ENCODE data around the gene NPAS3.

NPAS3 gene

GRCh38 chr14:33786091-33786825, 847.6 kb downstream of the NPAS3 start:
- Histone ChIP-seq H3K36me3 (ENCODE audit: insufficient read depth, low read length) (no peaks in the 10 kb centered on the region), H3K4me2 (ENCODE audit: insufficient read depth, low read length) (no peak overlapping the region), H3K9ac (ENCODE audit: low read depth, low read length) (no peak overlapping the region), H3K9me3 (ENCODE audit: insufficient read depth, low read length, severe bottlenecking) (no peaks in the 10 kb centered on the region), H4K20me1 (ENCODE audit: insufficient read depth, low read length) (no peaks in the 10 kb centered on the region), H3K79me2 (ENCODE audit: insufficient read depth, low read length) (no peaks in the 10 kb centered on the region), H2AFZ (ENCODE audit: low read depth, low read length) (no peak overlapping the region), H3K4me3 (ENCODE audit: low read depth in 1 of 2, low read length in 2 of 2) (no peak overlapping the region), H3K4me1 (ENCODE audit: insufficient read depth, low read length) (no peaks in the 10 kb centered on the region), H3K27me3 (ENCODE audit: insufficient read depth, low read length, poor library complexity) (peaks cover 18% of the 10 kb centered on the region), H3K27ac (ENCODE audit: low read length) (no peak overlapping the region)
- DNase-seq (no peak), ATAC-seq (ENCODE audit: insufficient read depth, low read depth) (no peak)
- TF ChIP-seq CTCF (IDR thresholded peaks at IDR 0.05; ENCODE audit: borderline replicate concordance, extremely low read depth, low read length, poor library complexity, severe bottlenecking): no peak
- TF ChIP-seq EZH2 (IDR thresholded peaks at IDR 0.05; ENCODE audit: borderline replicate concordance, low read depth, low read length, severe bottlenecking): no peak

DNA sequence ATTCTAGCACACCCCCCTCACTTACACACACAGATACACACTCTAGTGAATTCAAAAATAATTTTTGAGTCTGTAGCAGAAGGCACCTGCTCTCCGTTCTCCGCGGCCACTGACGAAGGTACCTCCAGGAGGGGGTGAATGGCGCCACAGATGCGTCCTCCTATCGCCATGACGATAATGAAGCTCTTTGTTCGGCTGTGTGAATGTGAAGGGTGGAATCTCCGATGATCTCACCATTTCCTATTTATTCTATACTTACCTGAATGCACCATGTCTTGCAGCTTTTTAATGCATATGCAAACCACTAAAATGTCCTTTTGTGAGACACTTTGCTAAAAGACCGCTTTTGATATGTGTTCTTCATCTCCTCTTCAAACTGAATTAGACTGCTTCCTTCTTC, 849.5 kb downstream of the NPAS3 start:
- TF ChIP-seq EZH2 (IDR thresholded peaks at IDR 0.05; ENCODE audit: borderline replicate concordance, low read depth, low read length, severe bottlenecking) (no peak), CTCF (IDR thresholded peaks at IDR 0.05; ENCODE audit: borderline replicate concordance, extremely low read depth, low read length, poor library complexity, severe bottlenecking) (no peak)
- Histone ChIP-seq H2AFZ (ENCODE audit: low read depth, low read length) (no peak overlapping the region), H3K9me3 (ENCODE audit: insufficient read depth, low read length, severe bottlenecking) (no peaks in the 10 kb centered on the region), H3K27me3 (ENCODE audit: insufficient read depth, low read length, poor library complexity) (peaks cover 18% of the 10 kb centered on the region), H3K36me3 (ENCODE audit: insufficient read depth, low read length) (no peaks in the 10 kb centered on the region), H3K27ac (ENCODE audit: low read length) (no peak overlapping the region), H3K79me2 (ENCODE audit: insufficient read depth, low read length) (no peaks in the 10 kb centered on the region), H3K4me1 (ENCODE audit: insufficient read depth, low read length) (no peaks in the 10 kb centered on the region), H3K4me3 (ENCODE audit: low read depth in 1 of 2, low read length in 2 of 2) (no peak overlapping the region), H3K9ac (ENCODE audit: low read depth, low read length) (no peak overlapping the region), H4K20me1 (ENCODE audit: insufficient read depth, low read length) (no peaks in the 10 kb centered on the region), H3K4me2 (ENCODE audit: insufficient read depth, low read length) (no peak overlapping the region)
- ATAC-seq (ENCODE audit: insufficient read depth, low read depth) (no peak), DNase-seq (no peak)

GRCh38 chr14:33790996-33791395, 852.3 kb downstream of the NPAS3 start:
- Histone ChIP-seq H3K27ac (ENCODE audit: low read length) (no peak overlapping the region), H3K9me3 (ENCODE audit: insufficient read depth, low read length, severe bottlenecking) (no peaks in the 10 kb centered on the region), H3K79me2 (ENCODE audit: insufficient read depth, low read length) (no peaks in the 10 kb centered on the region), H3K4me1 (ENCODE audit: insufficient read depth, low read length) (no peaks in the 10 kb centered on the region), H2AFZ (ENCODE audit: low read depth, low read length) (no peak overlapping the region), H4K20me1 (ENCODE audit: insufficient read depth, low read length) (no peaks in the 10 kb centered on the region), H3K4me3 (ENCODE audit: low read depth in 1 of 2, low read length in 2 of 2) (no peak overlapping the region), H3K27me3 (ENCODE audit: insufficient read depth, low read length, poor library complexity) (peaks cover 15% of the 10 kb centered on the region), H3K4me2 (ENCODE audit: insufficient read depth, low read length) (no peak overlapping the region), H3K9ac (ENCODE audit: low read depth, low read length) (no peak overlapping the region), H3K36me3 (ENCODE audit: insufficient read depth, low read length) (no peaks in the 10 kb centered on the region)
- DNase-seq: no peak
- TF ChIP-seq EZH2 (IDR thresholded peaks at IDR 0.05; ENCODE audit: borderline replicate concordance, low read depth, low read length, severe bottlenecking): no peak
- TF ChIP-seq CTCF (IDR thresholded peaks at IDR 0.05; ENCODE audit: borderline replicate concordance, extremely low read depth, low read length, poor library complexity, severe bottlenecking): no peak
- no peak for ATAC-seq (ENCODE audit: insufficient read depth, low read depth)

All from DND-41 (cell line).